Transverse colon (tissue), 4 donors: ENCODE data around the gene MTRF1L.
"Not testable (repeated sequence)": the region's sequence is repeated elsewhere in the genome, so short reads cannot be mapped to it uniquely, and the experiment has no call there.

ENCODE experiments used
- POLR2AphosphoS5 ChIP-seq, 3 donors: sonication (generic); formaldehyde crosslinking; IDR thresholded peaks; one replicate each; pipeline ENCODE4 v1.6.1; 2016; ENCODE audit warnings: antibody characterized with exemption in 3 of 3
- TF ChIP-seq, protein P1 (sequence below), 5 experiments: fragments of 200-600 bp in 3 of 5; fragments of 450-650 bp in 2 of 5; sonication (generic) in 3 of 5; IDR thresholded peaks; 1 replicate in 2 of 5; 2 replicates in 3 of 5; pipeline ENCODE4 v1.5.1; 2016 to 2017; ENCODE audit warnings: antibody characterized with exemption in 5 of 5, inconsistent platforms in 3 of 5, mild to moderate bottlenecking in 2 of 5, moderate library complexity in 1 of 5

DNA sequence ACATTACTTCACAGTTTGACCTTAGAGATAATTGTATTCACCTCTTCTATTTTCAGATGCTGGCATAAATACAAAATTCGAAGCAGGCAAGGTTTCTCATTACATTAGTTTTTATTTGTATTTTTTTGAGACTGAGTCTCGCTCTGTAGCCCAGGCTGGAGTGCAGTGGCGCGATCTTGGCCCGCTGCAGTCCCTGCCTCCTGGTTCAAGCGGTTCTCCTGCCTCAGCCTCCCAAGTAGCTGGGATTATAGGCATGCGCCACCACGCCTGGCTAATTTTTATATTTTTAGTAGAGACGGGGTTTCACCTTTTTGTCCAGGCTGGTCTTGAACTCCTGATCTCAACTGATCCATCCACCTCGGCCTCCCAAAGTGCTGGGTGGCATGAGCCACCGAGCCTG is 17.2 kb downstream of the MTRF1L start:
- TF ChIP-seq, protein P1, sequence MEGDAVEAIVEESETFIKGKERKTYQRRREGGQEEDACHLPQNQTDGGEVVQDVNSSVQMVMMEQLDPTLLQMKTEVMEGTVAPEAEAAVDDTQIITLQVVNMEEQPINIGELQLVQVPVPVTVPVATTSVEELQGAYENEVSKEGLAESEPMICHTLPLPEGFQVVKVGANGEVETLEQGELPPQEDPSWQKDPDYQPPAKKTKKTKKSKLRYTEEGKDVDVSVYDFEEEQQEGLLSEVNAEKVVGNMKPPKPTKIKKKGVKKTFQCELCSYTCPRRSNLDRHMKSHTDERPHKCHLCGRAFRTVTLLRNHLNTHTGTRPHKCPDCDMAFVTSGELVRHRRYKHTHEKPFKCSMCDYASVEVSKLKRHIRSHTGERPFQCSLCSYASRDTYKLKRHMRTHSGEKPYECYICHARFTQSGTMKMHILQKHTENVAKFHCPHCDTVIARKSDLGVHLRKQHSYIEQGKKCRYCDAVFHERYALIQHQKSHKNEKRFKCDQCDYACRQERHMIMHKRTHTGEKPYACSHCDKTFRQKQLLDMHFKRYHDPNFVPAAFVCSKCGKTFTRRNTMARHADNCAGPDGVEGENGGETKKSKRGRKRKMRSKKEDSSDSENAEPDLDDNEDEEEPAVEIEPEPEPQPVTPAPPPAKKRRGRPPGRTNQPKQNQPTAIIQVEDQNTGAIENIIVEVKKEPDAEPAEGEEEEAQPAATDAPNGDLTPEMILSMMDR (IDR thresholded peaks at IDR 0.05): not testable (repeated sequence)
- not testable (repeated sequence) for TF ChIP-seq POLR2AphosphoS5 (IDR thresholded peaks at IDR 0.05)
